HG02571 (cell line): ENCODE measurements around the gene SPTBN5.

ENCODE experiments used
- ATAC-seq: cut with Tn5 transposase; IDR thresholded peaks from one replicate; pipeline ENCODE4 v1.9.1; 2021; ENCODE audit warnings: mild to moderate bottlenecking, moderate library complexity; ENCODE audit not compliant: unreplicated experiment

SPTBN5 gene

DNA sequence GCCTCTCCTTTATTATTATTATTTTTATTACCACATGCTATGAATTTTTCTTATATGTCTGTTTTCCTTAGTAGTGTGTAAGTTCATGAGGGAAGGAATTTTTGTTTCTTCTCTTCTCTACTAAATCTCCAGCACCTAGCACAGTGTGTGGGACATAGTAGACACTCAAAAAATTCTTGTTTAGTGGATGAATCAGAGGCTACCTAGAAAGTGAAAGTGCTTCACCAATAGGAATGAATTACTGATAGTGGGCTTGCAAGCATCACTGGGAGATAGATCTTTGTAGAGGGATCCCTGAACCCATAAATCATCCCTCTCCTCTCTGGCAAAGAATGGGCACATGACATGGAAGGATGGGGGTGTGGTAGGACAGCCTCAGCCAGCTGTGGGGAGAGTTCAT is 8.5 kb downstream of the SPTBN5 start:
- no peak for ATAC-seq

DNA sequence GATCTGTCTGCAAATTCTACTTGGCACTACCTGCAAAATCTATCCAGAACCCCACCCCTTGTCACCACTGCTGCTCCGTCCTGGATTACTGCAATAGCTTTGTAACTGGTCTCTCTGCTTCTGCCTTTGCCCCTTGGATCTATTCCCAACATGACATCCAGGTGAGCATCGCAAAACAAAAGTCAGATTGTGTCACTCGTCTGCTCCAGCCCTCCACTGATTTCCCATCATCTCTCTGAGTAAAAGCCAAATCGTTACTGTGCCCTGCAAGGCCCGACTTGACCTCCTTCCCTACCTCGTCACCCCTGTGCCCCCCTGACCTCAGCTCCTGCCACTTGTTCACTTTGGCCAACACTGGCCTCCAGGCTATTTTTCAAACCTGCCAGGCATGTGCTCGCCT is 9.4 kb downstream of the SPTBN5 start:
- no peak for ATAC-seq

DNA sequence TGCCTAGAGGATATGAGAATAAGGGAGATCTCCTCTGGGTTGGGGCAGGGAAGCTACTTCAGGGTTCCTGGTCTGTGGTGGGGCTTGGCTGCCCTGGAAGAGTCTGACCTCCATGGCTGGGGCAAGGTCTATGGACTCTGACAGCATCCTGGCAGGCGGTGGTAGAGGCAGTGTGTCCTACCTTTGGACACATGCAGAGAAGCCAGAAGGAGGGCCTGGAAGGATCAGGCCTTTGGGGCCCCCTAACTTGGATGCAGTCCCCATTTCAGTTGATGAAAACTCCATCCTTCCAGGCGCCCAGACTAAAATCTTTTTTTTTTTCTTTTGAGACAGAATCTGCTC is 10.4 kb downstream of the SPTBN5 start:
- no peak for ATAC-seq

DNA sequence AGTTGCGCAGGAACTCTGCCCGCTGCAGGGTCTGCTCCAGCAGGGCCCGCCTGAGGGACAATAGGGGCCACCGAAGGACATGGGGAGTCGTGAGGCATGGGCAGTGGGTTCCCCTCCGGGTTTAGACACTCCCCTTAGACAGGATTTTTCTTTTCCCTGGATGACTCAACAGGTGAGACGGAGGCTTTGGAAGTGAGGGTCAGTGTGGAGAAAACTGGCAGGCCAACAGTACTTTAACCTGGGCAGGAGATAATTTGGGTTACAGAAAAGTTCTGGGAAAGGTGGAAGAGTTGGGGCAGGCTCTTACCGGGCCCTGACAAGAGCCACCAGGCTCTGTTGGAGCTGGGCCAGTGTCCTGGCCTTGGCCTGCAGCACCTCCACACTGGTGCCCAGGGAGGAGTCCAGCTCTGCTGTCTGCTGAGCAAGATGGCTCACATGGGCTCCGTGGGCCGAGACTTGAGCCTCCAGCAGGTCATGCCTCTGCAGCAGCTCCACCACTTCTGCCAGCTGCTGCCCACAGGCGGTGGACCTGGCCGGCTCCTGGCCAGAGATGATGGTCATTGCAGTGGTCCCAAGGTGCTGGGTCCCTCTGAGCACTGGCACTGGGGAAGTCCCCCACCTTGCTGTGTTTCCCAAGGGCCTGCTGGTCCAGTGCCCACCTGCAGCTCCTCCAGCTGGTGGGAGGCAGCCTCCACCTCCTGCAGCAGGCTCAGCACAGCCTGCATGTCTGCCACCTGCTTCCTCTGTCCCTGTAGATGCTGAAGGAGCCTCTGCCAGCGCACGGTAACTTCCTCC is 11.0 kb downstream of the SPTBN5 start:
- ATAC-seq, result no peak

DNA sequence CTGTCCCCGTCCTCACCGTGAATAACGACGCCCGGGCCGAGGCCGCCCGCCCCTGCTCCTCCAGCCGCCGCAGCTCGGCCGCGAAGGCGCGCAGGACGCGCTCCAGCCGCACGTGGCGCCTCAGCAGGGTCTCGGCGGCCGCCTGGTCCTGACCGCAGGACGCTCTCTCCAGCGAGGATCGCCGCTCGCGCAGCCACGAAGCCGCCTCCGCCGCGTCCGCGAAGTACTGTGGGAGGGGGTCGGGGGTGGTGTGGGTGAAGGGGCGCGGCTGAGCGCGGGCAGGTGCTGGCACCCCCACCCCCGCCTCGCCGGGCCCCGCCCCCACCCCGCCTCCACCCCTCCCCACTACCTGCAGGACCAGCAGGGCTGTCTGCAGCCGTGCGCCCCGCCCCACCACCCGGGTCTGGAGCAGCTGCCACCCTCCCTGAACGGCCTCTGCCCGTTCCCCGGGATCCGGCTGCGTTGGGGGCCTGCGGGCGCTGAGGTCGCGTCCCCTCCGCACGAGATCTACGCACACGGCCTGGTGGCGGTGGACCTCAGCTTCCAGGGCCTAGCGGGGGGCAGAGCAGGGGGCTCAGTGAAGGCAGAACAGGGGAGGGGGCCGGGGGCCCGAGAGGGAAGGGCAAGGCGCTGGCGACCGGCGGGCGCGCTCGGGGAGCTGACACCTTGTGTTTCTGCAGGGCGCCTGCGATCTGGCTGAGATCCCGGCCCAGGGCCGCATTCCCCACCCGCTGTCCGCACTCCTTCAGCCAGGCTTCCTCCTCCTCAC is 11.7 kb downstream of the SPTBN5 start:
- ATAC-seq, result no peak

DNA sequence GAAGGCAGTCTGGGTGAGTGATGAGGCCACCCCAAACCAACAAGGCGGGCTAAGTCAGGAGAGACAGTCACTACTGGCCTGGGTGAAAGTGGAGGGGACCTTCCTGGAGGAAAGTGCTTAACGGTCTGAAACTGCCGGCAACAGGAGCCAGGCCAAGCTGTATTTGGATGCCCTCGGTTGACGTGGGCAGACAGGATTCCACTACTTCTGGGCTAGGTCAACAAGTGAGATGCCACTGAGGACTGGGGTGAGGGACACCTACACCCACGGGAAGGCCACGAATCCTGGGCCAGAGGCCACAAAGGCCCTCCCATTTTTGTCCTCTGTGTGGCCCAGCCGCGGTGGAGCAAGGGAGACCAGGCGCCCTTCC is 12.3 kb downstream of the SPTBN5 start:
- no peak for ATAC-seq

DNA sequence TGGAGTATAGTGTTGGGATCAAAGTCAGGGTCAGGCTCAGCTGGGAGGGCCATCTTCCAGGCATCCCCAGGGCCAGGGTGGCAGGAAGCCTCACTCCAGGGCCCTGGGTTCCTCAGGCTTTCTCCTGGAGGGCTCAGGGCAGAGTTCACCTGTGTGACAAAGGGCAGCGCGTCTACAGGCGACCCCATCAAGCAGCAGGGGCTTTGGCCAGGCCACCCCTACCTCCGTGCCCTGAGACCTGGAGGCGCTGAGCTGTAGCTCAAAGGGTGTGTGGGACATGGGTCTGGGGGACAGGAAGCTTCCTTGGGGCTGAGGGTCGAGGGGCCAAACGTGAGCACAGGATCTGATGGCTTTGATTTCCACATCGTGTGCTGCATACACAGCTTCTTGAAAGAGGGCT is 12.8 kb downstream of the SPTBN5 start:
- no peak for ATAC-seq

DNA sequence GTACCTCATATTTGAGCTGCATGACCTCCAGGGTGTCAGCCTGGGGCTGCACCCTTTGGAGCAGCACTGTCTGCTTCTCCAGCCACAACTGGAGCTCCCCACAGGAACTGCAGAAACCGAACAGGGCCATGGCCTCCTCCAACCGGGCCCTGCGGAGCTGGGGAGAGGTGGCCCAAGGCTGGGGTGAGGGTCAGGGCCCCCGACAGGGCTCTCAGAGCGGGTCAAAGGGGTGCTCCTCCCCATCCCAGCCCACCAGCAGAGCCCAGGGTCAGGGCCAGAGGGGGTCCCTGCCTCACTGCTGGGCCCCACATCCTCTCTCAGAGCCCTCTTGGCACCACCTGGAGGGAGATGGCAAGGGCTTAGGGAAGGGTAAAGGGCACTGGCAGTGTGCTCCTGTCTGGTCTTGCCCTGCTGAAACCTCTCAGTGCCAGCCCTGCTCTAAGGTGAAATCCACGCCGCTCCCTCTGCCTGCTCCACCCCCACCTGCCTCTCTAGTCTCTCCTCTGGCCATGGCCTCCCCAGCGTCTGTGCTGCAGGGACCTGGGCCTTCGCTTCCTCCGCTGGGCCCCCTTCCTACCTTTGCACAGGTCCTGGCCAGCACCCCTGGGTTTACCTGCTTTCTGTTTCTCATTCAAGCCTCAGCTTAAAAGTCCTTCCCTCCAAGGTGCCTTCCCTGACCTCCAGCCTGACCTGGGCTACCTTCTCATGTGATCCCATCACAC is 13.5 kb downstream of the SPTBN5 start:
- no peak for ATAC-seq

DNA sequence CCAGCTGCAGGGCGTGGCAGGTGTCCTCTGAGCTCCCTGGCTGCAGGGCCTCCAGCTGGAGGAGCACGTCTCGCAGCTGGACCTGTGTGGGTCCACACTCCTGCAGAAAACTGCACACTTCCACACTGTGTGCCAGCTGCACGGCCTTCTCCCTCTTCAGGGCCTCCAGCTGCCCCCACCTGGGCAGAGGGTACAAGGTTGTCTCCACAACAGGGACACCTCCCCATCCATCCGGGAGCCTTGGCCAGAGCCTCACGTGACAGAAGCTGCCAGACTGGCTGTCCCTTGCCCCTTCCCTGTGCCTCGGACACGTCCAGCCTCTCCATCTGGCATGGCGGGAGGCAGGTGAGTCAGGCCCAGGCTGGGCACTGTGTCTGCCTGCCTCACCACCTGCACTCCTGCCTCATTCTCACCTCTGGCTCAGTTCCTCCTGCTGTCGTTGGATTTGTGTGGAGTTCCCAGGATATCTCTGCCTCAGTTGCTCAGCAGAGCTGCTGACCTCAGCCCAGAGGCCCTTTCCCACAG is 14.5 kb downstream of the SPTBN5 start:
- no peak for ATAC-seq

DNA sequence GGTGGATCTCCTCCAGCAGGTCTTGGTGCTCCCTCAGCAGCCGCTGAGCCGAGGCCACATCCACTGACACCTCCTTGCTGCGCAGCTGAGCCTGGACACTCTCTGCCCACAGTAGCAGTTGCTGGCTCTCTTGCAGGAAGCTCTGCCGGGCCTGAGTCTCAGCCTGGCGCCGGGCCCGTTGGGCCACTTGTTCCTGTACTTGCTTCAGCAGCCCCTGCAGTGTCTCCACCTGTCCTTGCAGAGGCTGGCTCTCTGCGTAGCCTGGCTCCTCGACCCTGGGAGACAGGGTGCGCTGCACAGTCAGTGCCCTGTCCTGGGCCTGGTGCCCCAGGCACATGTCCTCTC is 15.5 kb downstream of the SPTBN5 start:
- ATAC-seq, result no peak

DNA sequence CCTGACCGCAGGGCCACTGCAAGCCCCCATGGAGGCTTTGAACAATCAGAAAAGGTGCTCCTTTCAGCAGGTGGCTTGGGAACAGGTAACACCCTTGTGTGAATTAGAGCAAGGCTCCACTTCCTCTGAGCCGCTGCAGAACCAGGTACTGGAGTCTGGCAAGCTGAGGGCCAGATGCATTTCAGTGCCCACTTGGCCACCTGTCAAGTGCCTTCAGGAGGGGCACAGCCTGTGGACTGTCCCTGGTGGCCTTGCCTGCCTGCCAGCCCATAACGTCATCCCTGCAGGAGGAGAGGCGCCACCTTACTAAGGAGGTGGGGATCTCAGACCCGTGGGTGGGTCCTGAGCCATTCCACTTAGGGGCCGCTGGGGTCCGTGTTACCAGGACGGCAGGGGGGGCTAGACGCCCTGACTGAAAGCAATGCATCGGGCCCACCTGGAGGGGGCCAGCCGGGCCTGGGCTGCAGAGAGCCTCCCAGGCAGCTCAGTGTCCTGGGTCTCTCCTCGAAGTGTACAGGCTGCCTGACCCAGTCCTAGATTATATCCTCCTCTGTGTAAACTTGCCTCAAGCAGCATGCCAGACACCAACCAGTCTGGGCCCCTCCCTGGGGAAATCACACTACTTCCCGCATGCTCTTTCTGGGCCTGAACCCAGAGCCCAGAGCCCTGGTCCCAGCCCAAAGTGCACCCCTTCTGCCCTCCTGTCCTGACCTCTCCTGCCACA is 16.1 kb downstream of the SPTBN5 start:
- ATAC-seq, result no peak

DNA sequence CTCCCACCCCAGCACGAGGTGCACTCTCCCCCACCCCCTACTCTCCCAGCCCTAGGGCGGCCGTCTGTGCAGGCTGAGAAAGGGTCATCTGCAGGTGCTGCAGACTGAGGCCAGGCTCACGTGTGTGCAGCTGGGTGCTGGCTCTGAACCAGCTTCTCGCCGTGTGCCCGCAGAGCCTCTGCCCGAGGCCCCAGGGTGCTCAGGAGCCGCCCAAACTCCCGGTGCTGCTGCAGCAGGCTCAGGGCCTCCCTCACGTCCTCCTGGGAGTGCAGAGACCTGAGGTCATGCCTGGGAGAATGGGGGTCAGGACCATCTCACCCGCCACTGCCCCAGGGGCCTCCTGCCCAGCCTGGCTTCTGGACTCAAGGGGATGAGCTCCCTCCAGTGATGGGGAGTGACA is 17.2 kb downstream of the SPTBN5 start:
- ATAC-seq, result no peak

DNA sequence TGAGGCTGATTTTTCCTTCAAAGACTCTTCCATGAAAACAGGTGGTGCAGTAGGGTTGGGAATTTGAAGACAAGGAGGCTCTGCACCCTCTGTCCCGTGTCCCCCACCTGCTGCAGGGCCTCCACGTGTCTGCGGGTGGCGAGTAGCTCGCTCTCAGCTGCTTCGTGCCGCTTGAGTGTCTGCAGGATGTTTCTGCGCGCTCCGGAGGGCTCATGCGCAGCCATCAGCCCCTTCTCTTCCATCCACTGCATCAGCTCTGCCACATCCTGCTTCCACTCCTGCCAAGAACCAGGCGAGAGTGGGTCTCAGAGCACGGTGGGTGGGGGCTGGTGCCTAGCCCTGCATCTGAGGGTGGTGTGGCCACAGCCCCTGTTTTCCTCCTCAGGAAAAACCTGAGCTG is 17.8 kb downstream of the SPTBN5 start:
- no peak for ATAC-seq

DNA sequence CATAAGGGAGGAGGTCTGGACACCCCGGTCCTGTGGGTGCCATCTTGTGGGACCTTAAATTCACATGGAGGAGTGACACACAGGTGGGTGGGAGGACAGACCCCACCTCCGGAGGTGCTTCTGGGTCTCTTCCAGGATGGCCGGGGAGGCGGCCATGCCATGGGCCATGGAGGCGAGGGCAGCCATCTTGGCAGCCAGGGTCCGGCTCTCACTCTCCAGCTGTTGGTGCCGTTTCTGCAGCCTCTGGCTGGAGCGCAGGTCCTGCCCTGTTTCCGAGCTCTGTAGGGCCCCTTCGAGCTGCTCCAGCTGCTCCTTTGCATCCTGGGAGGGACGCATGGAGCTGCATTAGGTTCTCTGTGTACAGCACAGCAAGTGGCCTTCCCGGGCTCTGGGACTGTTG is 19.1 kb downstream of the SPTBN5 start:
- ATAC-seq, result no peak

DNA sequence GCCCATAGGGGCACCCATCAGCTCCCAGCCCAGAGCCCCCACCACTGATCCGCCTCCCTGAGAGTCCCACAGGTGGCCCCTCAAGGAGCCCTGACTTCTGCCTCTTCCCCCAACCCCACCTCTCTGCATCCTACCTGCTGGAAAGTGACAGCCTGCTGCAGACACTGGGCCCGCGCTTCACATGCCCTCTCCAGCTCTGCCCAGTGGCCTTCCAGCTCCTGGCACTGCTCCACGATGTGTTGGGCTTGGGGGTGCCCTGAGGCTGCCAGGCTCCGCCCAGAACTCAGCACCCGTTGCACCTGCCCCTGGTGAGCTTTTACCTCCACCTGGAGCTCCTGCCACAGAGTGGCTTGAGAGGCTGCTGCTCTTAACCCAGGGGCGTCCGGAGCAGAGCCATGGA is 20.1 kb downstream of the SPTBN5 start:
- no peak for ATAC-seq

DNA sequence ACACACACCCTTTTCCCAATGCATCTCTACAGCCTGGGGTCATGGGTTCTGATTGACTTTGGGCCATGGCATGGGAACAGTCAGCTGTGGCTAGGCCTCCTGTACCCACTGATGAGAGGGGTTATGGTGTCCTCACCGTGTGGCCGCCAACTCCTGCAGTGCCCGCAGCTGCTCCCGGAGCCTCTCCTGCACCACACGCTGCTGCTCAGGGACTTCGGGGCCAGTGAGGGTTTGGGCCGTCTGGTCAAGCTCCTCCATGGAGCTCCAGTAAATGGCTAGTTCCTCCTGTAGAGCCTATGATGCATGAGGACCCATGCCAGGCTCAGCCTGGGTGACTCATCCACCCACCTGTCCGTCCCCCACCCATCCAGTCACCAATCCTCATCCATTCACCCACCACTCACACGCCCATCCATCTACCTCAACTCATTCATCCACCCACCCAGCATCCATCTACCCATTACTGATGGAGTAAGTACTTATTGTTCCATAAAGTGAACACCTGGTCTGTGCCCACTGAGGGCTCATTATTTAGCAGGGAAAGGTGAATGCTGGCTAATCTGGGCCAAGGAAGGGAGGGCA is 21.6 kb downstream of the SPTBN5 start:
- no peak for ATAC-seq

DNA sequence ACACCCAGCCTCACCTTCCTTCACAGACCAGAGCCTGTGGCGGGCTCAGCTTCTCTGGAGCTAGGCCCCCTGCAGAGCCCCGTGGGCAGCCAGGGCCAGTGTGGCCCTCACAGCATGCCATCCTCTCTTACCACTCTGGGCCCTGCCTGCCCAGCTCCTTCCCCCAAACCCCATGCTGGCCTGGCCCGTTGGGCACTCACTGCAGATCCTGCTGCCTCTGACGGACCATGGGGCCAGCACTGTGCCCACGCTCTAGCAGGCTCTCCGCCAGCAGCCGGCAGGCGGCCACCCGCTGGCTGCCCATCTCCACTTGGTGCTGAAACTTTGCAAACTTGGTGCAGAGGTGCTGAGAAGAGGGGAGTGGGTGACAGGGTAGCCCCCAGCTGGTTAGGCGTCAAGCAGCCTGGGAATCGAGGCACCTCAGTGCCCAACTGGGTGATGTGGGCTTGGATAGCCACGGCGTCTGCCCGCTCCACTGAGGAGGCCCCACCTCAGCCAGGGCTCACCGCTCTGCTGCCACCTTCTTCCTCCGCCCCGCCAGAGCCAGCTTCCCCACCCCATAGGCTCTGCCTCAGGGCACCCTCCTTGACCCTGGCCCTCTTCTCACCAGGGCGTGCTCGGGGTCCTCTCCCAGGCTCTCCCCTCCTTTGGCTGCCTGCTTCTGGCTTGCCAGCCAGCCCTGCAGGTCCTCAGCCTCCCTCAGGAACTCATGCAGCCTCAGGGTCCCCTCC is 22.5 kb downstream of the SPTBN5 start:
- ATAC-seq, result no peak

DNA sequence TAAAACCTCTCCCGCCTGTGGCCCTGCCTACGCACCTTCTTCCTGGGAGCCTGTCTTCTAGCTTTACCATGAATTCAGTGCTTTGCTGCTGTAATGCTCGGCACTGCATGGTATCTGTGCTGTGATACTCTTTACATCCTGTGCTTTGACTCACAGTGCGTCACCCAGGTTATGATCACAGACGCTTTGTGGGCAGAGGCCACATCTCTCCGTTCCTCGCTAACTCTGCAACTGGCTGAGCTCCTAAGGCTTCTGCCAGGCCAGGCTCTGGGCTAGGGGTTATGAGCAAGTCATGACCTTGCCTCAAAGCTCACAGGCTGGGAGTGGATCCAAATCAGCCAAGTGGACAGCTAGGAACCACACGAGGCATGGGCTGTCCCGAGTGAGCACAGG is 23.2 kb downstream of the SPTBN5 start:
- no peak for ATAC-seq

DNA sequence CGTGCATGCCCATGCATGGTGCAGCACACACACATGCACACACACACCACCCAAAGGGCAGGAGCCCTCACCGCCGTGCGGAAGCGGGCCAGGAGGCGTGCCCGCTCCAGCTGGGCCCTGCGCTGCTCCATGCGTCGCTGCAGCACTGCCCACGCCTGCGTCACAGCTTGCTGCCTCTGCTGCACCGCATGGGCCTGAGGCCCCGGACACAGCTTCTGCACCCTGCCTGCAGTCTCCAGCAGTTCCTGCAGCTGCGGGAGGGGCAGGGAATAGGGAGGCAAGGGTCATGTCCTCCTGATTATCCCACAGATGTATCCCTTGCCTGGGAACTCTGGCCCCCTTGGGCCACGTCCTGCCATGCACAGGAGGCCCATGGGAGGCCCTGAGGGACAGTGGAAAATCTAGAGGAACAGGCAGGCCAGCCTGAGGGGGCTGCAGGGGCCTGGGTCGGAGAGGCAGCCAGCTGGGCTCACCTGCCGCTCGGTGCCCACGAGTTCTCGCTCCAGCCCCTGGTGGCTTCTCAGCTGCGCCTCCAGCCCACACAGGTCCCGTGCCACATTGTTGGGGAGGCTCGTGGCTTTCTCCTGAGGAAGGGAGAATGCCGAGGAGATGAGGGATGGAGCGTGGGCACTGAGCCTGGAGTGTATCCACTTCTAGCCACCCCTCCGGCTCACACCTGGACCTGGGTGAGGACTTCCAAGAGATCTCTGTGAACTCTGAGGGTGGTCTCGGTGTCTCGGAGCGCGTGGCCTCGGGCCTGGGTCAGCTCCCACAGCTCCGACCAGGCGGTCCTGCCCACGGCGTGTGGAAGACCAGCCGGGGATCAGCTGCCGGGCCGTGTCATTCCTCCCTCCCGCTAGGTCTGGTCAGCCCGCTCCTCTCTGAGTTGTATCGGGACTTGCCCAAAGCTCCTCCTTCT is 23.8 kb downstream of the SPTBN5 start:
- no peak for ATAC-seq
